HepG2 (cell line): Measurements from ENCODE around the gene PRKCB. TPM values are rescaled to one million over a fixed set of nuclear protein-coding genes. Genes with fewer than 3 reads are reported as not detected.

Source experiments
- ATAC-seq: fragments of 200-7000 bp; cut with Tn5 transposase; 3 replicates; pipeline ENCODE4 v1.9.1; 2020; ENCODE audit warnings: mild to moderate bottlenecking, moderate library complexity
- BruUV-seq: library from RNA; stranded (reverse); fragments of 400-500 nt; replicated peaks from 2 replicates; lab custom pipeline; 2021; lab: Mats Ljungman, UMichigan
- CTCF ChIA-PET: fragments of 300-600 bp; formaldehyde crosslinking; extraction: SDS; loops from one replicate; lab custom pipeline; 2021; ENCODE audit warnings: low total read pairs, inconsistent platforms, low intra/inter-chr PET ratio; lab: Yijun Ruan, JAX
- POLR2A ChIA-PET: fragments of 350-600 bp; sonication (Branson Sonifier 250); formaldehyde crosslinking; loops from one replicate; lab custom pipeline; 2020; ENCODE audit warnings: antibody characterized with exemption, inconsistent platforms; lab: Yijun Ruan, JAX
- DNase-seq: peaks from one replicate; pipeline ENCODE4 v3.0.0-alpha.2; 2015; ENCODE audit warnings: low spot score
- FAIRE-seq: peaks from 3 replicates; lab custom pipeline; 2011; peaks lifted over from hg19 to GRCh38; lab: Jason Lieb, UNC
- H2AFZ ChIP-seq: one replicate; pipeline ENCODE4 v1.6.1; 2011; ENCODE audit warnings: low read length, inconsistent platforms
- H3K27ac ChIP-seq: fragments of 300-600 bp; 3 replicates; pipeline ENCODE4 v1.8.0; 2011; ENCODE audit warnings: mixed run types, mild to moderate bottlenecking, mixed read lengths, low read length, inconsistent platforms; ENCODE audit not compliant: insufficient read depth; ENCODE audit errors: extremely low read length
- H3K27me3 ChIP-seq, 2 experiments: fragments of 200-600 bp in 1 of 2; 2 replicates in 1 of 2; 3 replicates in 1 of 2; pipeline versions ENCODE4 v1.6.0 to v1.8.0; 2011; ENCODE audit warnings: low read length in 2 of 2, mild to moderate bottlenecking in 2 of 2, moderate library complexity in 2 of 2, inconsistent platforms in 1 of 2; ENCODE audit not compliant: insufficient read depth in 2 of 2, control insufficient read depth in 1 of 2
- H3K36me3 ChIP-seq, 2 experiments: fragments of 200-600 bp in 1 of 2; replicated peaks in 1 of 2; 2 replicates in 1 of 2; 3 replicates in 1 of 2; pipeline versions ENCODE4 v1.5.1 to v1.8.0; 2011; ENCODE audit warnings: low read length in 2 of 2, inconsistent platforms in 1 of 2; ENCODE audit not compliant: insufficient read depth in 2 of 2, control insufficient read depth in 1 of 2
- H3K4me1 ChIP-seq: 2 replicates; pipeline ENCODE4 v1.5.1; 2012; ENCODE audit warnings: low read length, inconsistent platforms; ENCODE audit not compliant: insufficient read depth
- H3K4me2 ChIP-seq: 2 replicates; pipeline ENCODE4 v1.6.0; 2011; ENCODE audit warnings: low read depth, low read length, inconsistent platforms
- H3K4me3 ChIP-seq, 3 experiments: fragments of 200-600 bp in 1 of 3; sonication (generic), shearing (Covaris generic) in 1 of 3; replicated peaks in 1 of 3; 2 replicates each; pipeline ENCODE4 v1.5.1; 2011 to 2016; ENCODE audit warnings: low read length in 3 of 3, inconsistent platforms in 2 of 3, low read depth in 2 of 3, mild to moderate bottlenecking in 2 of 3, control low read depth in 1 of 3, mixed read lengths in 1 of 3; ENCODE audit not compliant: insufficient read depth in 1 of 3
- H3K79me2 ChIP-seq: one replicate; pipeline ENCODE4 v1.6.1; 2011; ENCODE audit warnings: low read length, inconsistent platforms; ENCODE audit not compliant: insufficient read depth
- H3K9ac ChIP-seq: 2 replicates; pipeline ENCODE4 v1.6.0; 2011; ENCODE audit warnings: mild to moderate bottlenecking, low read depth, low read length, inconsistent platforms; ENCODE audit not compliant: insufficient read depth
- H3K9me3 ChIP-seq: 2 replicates; pipeline ENCODE4 v1.5.1; 2012; ENCODE audit warnings: mild to moderate bottlenecking, low read length
- H4K20me1 ChIP-seq: 2 replicates; pipeline ENCODE4 v1.6.0; 2011; ENCODE audit warnings: inconsistent platforms, mild to moderate bottlenecking, low read length, moderate library complexity; ENCODE audit not compliant: insufficient read depth
- BRD4 ChIP-seq: sonication (generic); formaldehyde crosslinking; IDR thresholded peaks from 2 replicates; pipeline ENCODE4 v1.4.0; 2020; ENCODE audit warnings: missing genetic modification reagents
- CBX5 ChIP-seq: sonication (generic); formaldehyde crosslinking; IDR thresholded peaks from 2 replicates; pipeline ENCODE4 v1.4.0; 2020; ENCODE audit warnings: missing genetic modification reagents, borderline replicate concordance
- HOXD1 ChIP-seq: sonication (generic); formaldehyde crosslinking; IDR thresholded peaks from 2 replicates; pipeline ENCODE4 v1.5.0; 2020; ENCODE audit warnings: missing genetic modification reagents
- KAT7 ChIP-seq: IDR thresholded peaks from 2 replicates; pipeline ENCODE4 v1.6.1; 2018; ENCODE audit warnings: borderline replicate concordance, missing compliant biosample characterization
- KLF15 ChIP-seq: sonication (generic); formaldehyde crosslinking; IDR thresholded peaks from 2 replicates; pipeline ENCODE4 v1.8.1; 2023; ENCODE audit warnings: borderline replicate concordance, mild to moderate bottlenecking, inconsistent platforms, missing genetic modification reagents, mixed read lengths
- WGBS: methylation state at CpG from one replicate; pipeline ENCODE4 v1.1.6; 2017; ENCODE audit warnings: low lambda C conversion rate; 5-methylcytosine and 5-hydroxymethylcytosine counted together
- in situ Hi-C: cut with HindIII; loops from 2 replicates; pipeline ENCODE4 v1.10.0; 2017; ENCODE audit warnings: low pct_unique_long_range_greater_than_20kb; ENCODE audit not compliant: extremely low pct_ligation_motif_present
- intact Hi-C: fragments of 100-400 bp; cut with micrococcal nuclease; formaldehyde crosslinking; loops from one replicate; pipeline ENCODE4 v1.10.0; 2022; ENCODE audit not compliant: unreplicated experiment
- polyA plus RNA-seq, 8 experiments: library from polyadenylated mRNA; depleted of rRNA in 3 of 8; stranded (reverse) in 7 of 8; unstranded in 1 of 8; fragments of >200 nt; fragmentation: Illumina TruSeq in 4 of 8; extraction: Trizol in 4 of 8; gene quantifications; 2 replicates each; pipeline versions ENCODE4 v1.2.1 to v1.2.3, GENCODE V29; 2011 to 2016; ENCODE audit warnings: low read depth in 4 of 8, missing spikeins in 1 of 8, mixed read lengths in 1 of 8; ENCODE audit not compliant: insufficient read depth in 1 of 8
- total RNA-seq, 5 experiments: library from RNA; depleted of rRNA; stranded (reverse); fragments of >200 nt; fragmentation: Illumina TruSeq; extraction: Trizol; gene quantifications; 2 replicates each; pipeline ENCODE4 v1.2.3, GENCODE V29; 2016; ENCODE audit warnings: low read depth in 1 of 5
- TF ChIP-seq, protein P1 (sequence below): IDR thresholded peaks from 2 replicates; pipeline ENCODE4 v1.6.1; 2016
- TF ChIP-seq, protein P2 (sequence below): sonication (generic); formaldehyde crosslinking; IDR thresholded peaks from 2 replicates; pipeline ENCODE4 v1.5.1; 2020; ENCODE audit warnings: missing genetic modification reagents, mild to moderate bottlenecking, borderline replicate concordance

PRKCB gene
- total and polyA plus RNA-seq, 2 of the 13 experiments (the other 11 are each of a cell fraction or from before 2014, with no cell fraction given): 0.01 TPM; not detected in 1

DNA sequence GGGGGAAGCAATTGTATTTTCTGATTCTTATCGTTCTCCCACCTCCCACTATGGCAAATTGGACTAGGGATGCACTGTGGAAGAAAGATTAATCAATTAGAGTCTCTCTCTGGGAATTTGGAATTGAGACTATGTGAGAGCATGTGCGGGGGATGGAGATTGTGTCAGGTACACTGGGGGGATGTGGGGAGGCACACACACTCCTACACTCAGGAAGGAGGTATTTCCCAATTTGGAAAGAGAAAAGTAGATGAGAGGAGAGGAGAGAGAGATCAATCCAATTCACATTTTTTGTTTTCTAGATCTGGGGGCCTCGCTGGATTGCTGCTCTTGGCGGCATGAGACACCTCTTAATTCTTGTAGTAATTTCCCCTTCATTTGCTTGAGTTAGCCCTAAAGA, 14.3 kb upstream of the PRKCB start:
- H3K36me3 ChIP-seq: no peaks in the 10 kb centered on the region
- ATAC-seq (no peak), FAIRE-seq (no peak), DNase-seq (no peak)
- in situ Hi-C loops (no loop called here), intact Hi-C loops (no loop called here)
- TF ChIP-seq KAT7 (CRISPR knock-in tag) (no peak), CBX5 (no peak), BRD4 (CRISPR knock-in tag) (no peak), HOXD1 (CRISPR knock-in tag) (no peak), KLF15 (CRISPR knock-in tag) (no peak)
- TF ChIP-seq, protein P1, sequence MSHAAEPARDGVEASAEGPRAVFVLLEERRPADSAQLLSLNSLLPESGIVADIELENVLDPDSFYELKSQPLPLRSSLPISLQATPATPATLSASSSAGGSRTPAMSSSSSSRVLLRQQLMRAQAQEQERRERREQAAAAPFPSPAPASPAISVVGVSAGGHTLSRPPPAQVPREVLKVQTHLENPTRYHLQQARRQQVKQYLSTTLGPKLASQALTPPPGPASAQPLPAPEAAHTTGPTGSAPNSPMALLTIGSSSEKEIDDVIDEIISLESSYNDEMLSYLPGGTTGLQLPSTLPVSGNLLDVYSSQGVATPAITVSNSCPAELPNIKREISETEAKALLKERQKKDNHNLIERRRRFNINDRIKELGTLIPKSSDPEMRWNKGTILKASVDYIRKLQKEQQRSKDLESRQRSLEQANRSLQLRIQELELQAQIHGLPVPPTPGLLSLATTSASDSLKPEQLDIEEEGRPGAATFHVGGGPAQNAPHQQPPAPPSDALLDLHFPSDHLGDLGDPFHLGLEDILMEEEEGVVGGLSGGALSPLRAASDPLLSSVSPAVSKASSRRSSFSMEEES (CRISPR knock-in tag): no peak
- TF ChIP-seq, protein P2, sequence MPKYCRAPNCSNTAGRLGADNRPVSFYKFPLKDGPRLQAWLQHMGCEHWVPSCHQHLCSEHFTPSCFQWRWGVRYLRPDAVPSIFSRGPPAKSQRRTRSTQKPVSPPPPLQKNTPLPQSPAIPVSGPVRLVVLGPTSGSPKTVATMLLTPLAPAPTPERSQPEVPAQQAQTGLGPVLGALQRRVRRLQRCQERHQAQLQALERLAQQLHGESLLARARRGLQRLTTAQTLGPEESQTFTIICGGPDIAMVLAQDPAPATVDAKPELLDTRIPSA (CRISPR knock-in tag): no peak
- H3K79me2 ChIP-seq: no peaks in the 10 kb centered on the region
- H3K27ac ChIP-seq: no peak overlapping the region
- no TSS peak for BruUV-seq
- H3K4me3 ChIP-seq: no peak overlapping the region
- ChIA-PET POLR2A (no interaction called here), CTCF (no interaction called here)
- H2AFZ ChIP-seq: no peak overlapping the region
- H4K20me1 ChIP-seq: no peaks in the 10 kb centered on the region
- H3K9ac ChIP-seq: no peak overlapping the region
- H3K27me3 ChIP-seq: no peaks in the 10 kb centered on the region; a peak in 1 of 5 replicates
- 5% methylated on average over 4 of the region's 4 CpGs for WGBS
- H3K9me3 ChIP-seq: no peaks in the 10 kb centered on the region
- H3K4me1 ChIP-seq: no peaks in the 10 kb centered on the region
- no peak overlapping the region for H3K4me2 ChIP-seq
